ENCODE measurements around the gene SEPTIN3.
A peak's percentile ranks its signal among the peaks of the same experiment; 100 is the strongest.

SEPTIN3 gene

GRCh38 chr22:41923595-41924276, 45.5 kb upstream of the SEPTIN3 start:
- Histone ChIP-seq H3K9ac (no peak overlapping the region), H2AFZ (no peak overlapping the region), H3K27me3 (ENCODE audit: control insufficient read depth, insufficient read depth, low read length) (no peaks in the 10 kb centered on the region), H3K27ac (no peak overlapping the region), H3K36me3 (ENCODE audit: control insufficient read depth, insufficient read depth, low read length) (no peaks in the 10 kb centered on the region), H3K79me2 (no peaks in the 10 kb centered on the region), H3K4me1 (no peaks in the 10 kb centered on the region), H3K4me2 (ENCODE audit: low read length) (no peak overlapping the region), H3K4me3 (ENCODE audit: low read depth, low read length) (no peak overlapping the region), H3K9me3 (ENCODE audit: control insufficient read depth, low read length) (no peaks in the 10 kb centered on the region)
- TF ChIP-seq CTCF (IDR thresholded peaks at IDR 0.05) = no peak

- Histone ChIP-seq H3K4me1 (no peaks in the 10 kb centered on the region), H3K9ac (no peak overlapping the region), H3K79me2 (no peaks in the 10 kb centered on the region), H3K4me3 (ENCODE audit: low read depth, low read length) (no peak overlapping the region), H3K4me2 (ENCODE audit: low read length) (no peak overlapping the region), H3K36me3 (ENCODE audit: control insufficient read depth, insufficient read depth, low read length) (no peaks in the 10 kb centered on the region), H3K27me3 (ENCODE audit: control insufficient read depth, insufficient read depth, low read length) (no peaks in the 10 kb centered on the region), H3K27ac (no peak overlapping the region), H2AFZ (no peak overlapping the region), H3K9me3 (ENCODE audit: control insufficient read depth, low read length) (no peaks in the 10 kb centered on the region)
- TF ChIP-seq CTCF (IDR thresholded peaks at IDR 0.05) = peak; percentile 39
Measured at GRCh38 chr22:41925783-41926460, 43.3 kb upstream of the SEPTIN3 start.

DNA sequence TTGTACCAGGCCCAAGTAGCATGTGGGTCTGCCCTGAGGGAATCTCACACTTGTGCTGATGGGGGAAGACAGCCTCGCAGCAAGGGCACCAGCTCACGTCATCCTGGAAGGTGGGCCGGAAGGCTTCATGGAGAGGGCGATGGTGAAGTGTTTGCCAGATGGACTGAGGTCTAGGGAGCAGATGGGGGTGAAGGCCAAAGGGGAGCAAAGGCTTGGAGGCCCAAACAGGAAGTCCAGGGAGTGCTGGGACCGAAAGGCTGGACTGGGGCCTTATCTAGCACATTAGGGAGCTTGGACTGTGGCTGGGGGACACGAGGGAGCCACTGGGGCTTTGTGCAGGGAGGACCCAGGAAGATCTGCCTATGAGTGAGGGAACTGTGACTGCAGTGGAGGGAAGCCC, 41.4 kb upstream of the SEPTIN3 start:
- Histone ChIP-seq H3K27me3 (ENCODE audit: control insufficient read depth, insufficient read depth, low read length) (no peaks in the 10 kb centered on the region), H3K4me1 (no peaks in the 10 kb centered on the region), H2AFZ (no peak overlapping the region), H3K27ac (no peak overlapping the region), H3K4me3 (ENCODE audit: low read depth, low read length) (no peak overlapping the region), H3K4me2 (ENCODE audit: low read length) (no peak overlapping the region), H3K9me3 (ENCODE audit: control insufficient read depth, low read length) (no peaks in the 10 kb centered on the region), H3K79me2 (no peaks in the 10 kb centered on the region), H3K9ac (no peak overlapping the region), H3K36me3 (ENCODE audit: control insufficient read depth, insufficient read depth, low read length) (no peaks in the 10 kb centered on the region)
- TF ChIP-seq CTCF (IDR thresholded peaks at IDR 0.05) = no peak

- Histone ChIP-seq H3K79me2 (no peaks in the 10 kb centered on the region), H2AFZ (no peak overlapping the region), H3K9ac (no peak overlapping the region), H3K27ac (no peak overlapping the region), H3K4me2 (ENCODE audit: low read length) (no peak overlapping the region), H3K36me3 (ENCODE audit: control insufficient read depth, insufficient read depth, low read length) (no peaks in the 10 kb centered on the region), H3K27me3 (ENCODE audit: control insufficient read depth, insufficient read depth, low read length) (no peaks in the 10 kb centered on the region), H3K4me3 (ENCODE audit: low read depth, low read length) (no peak overlapping the region), H3K4me1 (no peaks in the 10 kb centered on the region), H3K9me3 (ENCODE audit: control insufficient read depth, low read length) (no peaks in the 10 kb centered on the region)
- no peak for TF ChIP-seq CTCF (IDR thresholded peaks at IDR 0.05)
Measured at GRCh38 chr22:41928593-41929417, 40.4 kb upstream of the SEPTIN3 start.
